ENCODE results near the gene SLC46A2.

The SLC46A2 gene

GRCh38 chr9:112884721-112885120 lies 6.0 kb downstream of the SLC46A2 start:
- DNase-seq: no peak

- no peak for DNase-seq
Observed at GRCh38 chr9:112884101-112884500, 6.6 kb downstream of the SLC46A2 start.

- no peak for DNase-seq
Observed at GRCh38 chr9:112881331-112881730, 9.3 kb downstream of the SLC46A2 start.

GRCh38 chr9:112880650-112881049 lies 10.0 kb downstream of the SLC46A2 start:
- DNase-seq: no peak

GRCh38 chr9:112878752-112879151 lies 11.9 kb downstream of the SLC46A2 start:
- no peak for DNase-seq

- no peak for DNase-seq
Observed at GRCh38 chr9:112873773-112874405, 16.8 kb downstream of the SLC46A2 start.

GRCh38 chr9:112872019-112872418 lies 18.7 kb downstream of the SLC46A2 start:
- DNase-seq: no peak

GRCh38 chr9:112870556-112870955 lies 20.1 kb downstream of the SLC46A2 start:
- no peak for DNase-seq

- DNase-seq: no peak
Observed at GRCh38 chr9:112869917-112870316, 20.8 kb downstream of the SLC46A2 start.

GRCh38 chr9:112869041-112869529 lies 21.6 kb downstream of the SLC46A2 start:
- DNase-seq: no peak

GRCh38 chr9:112868461-112868860 lies 22.2 kb downstream of the SLC46A2 start:
- DNase-seq: no peak

- DNase-seq: peak; percentile 51
Observed at GRCh38 chr9:112867275-112867991, 23.2 kb downstream of the SLC46A2 start.

GRCh38 chr9:112866662-112867274 lies 23.9 kb downstream of the SLC46A2 start:
- DNase-seq: no peak

GRCh38 chr9:112864982-112865381 lies 25.7 kb downstream of the SLC46A2 start:
- DNase-seq: no peak

- DNase-seq: no peak
Observed at GRCh38 chr9:112864403-112864802, 26.3 kb downstream of the SLC46A2 start.

- no peak for DNase-seq
Observed at GRCh38 chr9:112863746-112864145, 26.9 kb downstream of the SLC46A2 start.

- no peak for DNase-seq
Observed at GRCh38 chr9:112863214-112863613, 27.5 kb downstream of the SLC46A2 start.

GRCh38 chr9:112861638-112862555 lies 28.8 kb downstream of the SLC46A2 start:
- DNase-seq: no peak

- DNase-seq: no peak
Observed at GRCh38 chr9:112861155-112861554, 29.5 kb downstream of the SLC46A2 start.

GRCh38 chr9:112860451-112860850 lies 30.2 kb downstream of the SLC46A2 start:
- no peak for DNase-seq

- no peak for DNase-seq
Observed at GRCh38 chr9:112858625-112859147, 32.0 kb downstream of the SLC46A2 start.

- no peak for DNase-seq
Observed at GRCh38 chr9:112858005-112858404, 32.7 kb downstream of the SLC46A2 start.

- DNase-seq: no peak
Observed at GRCh38 chr9:112856843-112857242, 33.8 kb downstream of the SLC46A2 start.
